HG03045 (cell line): ENCODE measurements around the gene DLL3.

Source experiments
- ATAC-seq: cut with Tn5 transposase; IDR thresholded peaks from one replicate; pipeline ENCODE4 v1.9.1; 2021; ENCODE audit warnings: mild to moderate bottlenecking, moderate library complexity; ENCODE audit not compliant: unreplicated experiment

DLL3 gene

DNA sequence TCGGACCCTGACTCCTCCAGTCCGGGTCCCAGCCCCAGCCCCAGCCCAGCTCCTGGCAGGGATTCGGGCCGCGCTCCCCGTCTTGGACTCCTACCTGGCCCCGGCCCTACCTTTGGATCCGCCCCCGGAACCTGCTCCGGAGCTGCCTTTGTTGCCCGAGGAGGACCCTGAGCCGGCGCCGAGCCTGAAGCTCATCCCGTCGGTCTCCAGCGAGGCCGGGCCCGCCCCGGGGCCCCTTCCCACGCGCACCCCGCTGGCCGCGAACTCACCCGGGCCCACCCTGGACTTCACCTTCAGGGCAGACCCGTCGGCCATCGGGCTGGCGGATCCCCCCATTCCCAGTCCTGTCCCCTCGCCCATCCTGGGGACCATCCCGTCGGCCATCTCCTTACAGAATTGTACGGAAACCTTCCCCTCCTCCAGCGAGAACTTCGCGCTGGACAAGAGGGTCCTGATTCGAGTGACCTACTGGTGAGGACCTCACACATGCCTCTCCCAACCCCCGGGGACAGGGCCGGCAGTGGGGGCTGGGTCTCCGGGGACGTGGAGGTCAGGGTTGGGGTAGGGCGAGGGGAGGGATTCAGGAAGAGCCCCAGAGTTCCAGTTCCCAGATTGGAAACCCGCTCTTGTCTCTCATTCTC, 16.9 kb downstream of the DLL3 start:
- ATAC-seq = no peak

DNA sequence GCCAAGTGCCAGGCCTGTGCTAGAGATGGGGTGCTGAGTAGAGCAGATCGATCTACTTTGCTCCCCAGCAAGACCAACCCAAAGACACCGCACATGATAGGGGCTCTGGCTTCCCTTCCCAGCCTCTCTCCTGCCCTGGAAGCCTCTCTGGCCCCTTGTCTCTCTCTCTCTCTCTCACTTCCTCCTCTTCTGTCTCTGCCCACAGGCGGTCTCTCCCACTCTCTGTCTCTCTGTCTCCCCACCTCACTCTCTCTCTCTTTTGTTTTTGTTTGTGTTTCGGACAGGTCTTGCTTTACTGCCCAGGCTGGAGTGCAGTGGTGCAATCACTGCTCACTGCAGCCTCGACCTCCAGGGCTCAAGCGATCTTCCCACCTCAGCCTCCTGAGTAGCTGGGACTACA, 17.5 kb downstream of the DLL3 start:
- no peak for ATAC-seq

DNA sequence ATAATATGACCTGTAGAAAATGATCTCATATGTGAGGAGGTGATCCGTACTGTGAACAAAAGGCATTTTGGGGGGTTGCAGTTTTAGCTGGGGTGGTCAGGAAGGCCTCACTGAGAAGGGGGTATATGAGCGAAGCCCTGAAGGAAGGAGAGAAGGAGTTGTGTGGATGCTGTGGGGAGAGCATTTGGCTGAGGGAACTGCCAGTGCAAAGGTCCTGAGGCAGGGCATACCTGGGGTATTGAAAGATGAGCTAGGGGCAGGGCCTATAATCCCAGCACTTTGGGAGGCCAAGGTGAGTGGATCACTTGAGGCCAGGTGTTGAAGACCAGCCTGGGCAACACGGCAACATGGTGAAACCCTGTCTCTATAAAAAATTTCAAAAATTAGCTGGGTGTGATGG, 18.7 kb downstream of the DLL3 start:
- ATAC-seq = no peak

DNA sequence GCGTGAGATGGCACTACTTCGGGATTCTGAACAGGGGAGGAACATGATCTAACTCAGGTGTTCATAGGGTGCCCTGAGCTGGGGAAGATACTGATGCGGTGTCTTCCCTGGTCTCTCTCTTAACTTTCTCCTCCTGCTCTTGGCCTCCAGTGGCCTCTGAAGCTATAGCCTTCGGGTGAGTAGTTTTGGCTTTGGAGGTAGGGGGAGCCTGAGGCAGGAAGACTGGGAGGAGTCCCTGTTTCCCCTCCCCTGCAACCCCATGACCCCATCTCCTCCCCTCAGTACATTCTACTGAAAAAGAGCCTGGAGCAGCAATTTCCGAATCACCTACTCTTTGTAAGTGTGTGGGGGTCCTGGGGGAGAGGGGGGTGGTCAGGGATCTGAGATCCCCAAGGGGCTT, 19.7 kb downstream of the DLL3 start:
- no peak for ATAC-seq

DNA sequence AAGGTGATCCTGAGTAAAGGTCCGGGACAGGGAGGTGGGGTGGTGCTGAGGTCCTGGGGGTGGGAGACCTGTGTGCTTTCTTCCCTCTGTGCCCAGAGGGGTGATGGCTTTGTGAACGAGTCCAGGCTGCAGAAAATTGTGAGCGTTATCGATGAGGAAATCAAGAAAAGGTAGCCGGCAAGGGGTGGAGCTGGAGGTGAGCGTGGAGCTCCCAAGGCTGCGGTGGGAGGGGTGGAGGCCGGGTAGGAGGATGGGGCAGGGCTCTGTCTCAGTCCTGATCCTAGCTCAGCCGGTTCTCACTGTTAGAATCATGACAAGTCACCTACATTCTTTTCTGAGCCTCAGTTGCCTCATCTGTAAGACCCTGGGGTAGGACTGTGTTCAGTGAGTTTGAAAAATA, 20.2 kb downstream of the DLL3 start:
- no peak for ATAC-seq

DNA sequence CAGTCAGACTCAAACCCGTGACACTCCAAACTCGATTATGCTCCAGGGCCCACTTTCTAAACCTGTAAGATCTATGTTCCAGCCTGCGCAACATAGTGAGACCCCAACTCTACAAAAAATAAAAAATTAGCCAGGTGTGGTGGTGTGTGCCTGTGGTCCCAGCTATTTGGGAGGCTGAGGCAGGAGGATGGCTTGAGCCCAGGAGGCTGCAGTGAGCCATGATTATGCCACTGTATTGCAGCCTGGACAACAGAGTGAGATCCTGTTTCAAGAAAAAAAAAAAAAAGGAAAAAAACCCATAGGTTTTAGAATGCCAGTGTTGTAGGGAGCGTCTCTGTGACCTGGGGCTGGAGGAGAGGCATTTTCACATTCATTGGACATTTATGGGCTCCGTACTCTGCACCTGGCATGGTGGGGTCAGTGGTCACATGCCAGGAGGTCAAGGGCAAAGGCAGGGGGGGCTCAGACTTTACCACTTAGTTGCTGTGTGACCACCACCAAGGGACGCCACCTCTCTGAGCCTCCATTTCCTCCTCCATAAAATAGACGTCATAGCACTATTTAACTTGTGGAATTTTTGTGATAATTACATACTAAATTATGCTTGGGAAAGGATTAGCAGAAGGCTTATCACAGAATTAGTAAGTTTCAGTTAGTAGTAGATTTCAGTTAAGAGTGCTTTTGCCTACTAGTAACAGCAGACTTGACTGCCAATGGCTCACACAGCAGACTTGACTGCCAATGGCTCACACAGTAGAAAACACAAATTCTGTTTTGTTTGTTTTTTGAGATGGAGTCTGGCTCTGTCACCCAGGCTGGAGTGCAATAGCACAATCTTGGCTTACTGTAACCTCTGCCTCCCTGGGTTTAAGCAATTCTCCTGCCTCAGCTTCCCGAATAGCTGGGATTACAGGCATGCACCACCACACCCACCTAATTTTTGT, 22.1 kb downstream of the DLL3 start:
- ATAC-seq = no peak

DNA sequence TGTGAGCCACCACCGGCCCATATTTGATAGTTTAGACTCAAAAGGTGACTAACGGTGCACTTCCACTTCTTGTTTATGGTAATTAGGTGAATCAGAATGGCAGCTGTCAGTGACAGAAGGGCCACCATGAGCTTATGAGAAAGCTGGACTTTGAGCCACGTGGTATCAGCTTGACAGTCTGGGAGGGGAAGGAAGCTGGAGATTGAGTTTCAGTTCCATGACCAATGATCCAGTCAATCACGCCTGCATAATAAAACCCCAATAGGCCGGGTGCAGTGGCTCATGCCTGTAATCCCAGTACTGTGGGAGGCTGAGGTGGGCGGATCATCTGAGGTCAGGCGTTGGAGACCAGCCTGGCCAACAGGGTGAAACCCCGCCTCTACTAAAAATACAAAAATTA, 25.7 kb downstream of the DLL3 start:
- no peak for ATAC-seq

DNA sequence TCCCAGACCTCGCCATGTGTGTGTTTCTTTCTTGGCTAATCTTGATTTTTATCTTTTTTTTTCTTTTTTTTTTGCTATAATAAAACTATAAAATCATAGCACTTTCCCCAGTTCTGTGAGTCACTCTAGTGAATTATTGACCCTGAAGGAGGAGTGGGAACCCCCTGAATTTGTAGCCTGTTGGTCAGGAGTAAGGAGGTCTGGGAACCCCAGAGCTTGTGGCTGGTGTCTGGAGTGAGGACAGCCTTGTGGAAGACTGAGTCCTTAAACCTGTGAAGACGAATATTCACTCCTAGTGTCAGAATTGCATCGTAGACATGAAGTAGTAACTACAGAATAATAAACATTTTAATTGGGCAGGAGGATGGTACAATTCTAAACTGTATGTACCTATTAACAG, 26.5 kb downstream of the DLL3 start:
- no peak for ATAC-seq

DNA sequence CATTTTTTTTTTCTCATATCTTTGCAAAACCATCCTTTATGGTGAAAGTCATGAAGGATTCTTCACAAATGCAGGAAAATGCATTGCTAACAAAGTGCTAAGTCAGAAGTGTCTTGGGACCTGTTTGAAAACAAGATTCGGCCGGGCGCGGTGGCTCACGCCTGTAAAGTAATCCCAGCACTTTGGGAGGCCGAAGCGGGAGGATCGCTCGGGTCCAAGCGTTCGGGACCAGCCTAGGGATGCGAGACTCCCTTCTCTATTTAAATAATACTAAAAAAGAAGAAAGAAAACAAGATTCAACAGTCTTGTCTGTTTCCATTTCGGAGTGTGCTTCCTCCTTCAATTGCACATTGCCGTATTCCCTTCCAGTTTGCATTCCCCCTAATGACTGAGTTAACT, 33.1 kb downstream of the DLL3 start:
- ATAC-seq = no peak

DNA sequence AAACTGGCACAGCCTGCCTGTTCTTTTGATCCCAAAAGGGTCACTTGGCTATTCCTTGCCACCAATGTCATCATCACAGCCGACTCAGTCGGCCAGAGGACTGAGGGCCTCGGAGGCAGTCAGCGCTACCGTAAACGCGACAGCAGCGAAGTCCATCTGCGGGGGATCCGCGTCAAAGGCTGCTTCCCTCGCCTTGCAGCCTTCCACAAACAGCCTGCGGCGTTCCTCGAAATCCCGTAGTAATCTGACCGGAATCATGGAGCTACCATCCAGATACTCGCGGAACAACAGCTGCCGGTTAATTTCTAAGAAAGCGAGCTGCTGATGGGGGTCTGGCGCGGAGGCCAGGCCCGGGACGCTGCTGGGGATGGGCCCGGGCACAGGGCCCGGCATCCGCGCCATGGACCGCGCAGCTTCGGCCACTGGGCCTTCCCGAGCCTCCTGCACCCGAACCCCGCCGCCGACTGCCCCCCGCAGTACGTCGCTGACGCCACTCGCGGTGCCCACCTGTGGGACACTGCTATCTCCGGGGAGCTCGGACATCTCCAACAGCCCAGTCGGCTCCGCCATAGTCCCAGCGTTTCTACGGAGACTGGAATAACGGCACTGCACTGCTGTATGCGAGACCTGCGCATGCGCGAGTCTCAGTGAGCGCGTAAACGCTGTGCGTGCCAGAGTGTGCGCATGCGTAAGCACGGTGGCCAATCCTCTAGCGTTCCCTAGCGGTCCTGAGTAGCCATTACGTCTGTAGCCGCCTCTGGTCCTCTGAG, 33.7 kb downstream of the DLL3 start, which contains the start of gene EID2B:
Gene EID2B (minus strand): TSS at position 620 of the 770 bp plus-strand sequence. CDS start 50 bp downstream, at position 570.
- ATAC-seq = peak; percentile 83

DNA sequence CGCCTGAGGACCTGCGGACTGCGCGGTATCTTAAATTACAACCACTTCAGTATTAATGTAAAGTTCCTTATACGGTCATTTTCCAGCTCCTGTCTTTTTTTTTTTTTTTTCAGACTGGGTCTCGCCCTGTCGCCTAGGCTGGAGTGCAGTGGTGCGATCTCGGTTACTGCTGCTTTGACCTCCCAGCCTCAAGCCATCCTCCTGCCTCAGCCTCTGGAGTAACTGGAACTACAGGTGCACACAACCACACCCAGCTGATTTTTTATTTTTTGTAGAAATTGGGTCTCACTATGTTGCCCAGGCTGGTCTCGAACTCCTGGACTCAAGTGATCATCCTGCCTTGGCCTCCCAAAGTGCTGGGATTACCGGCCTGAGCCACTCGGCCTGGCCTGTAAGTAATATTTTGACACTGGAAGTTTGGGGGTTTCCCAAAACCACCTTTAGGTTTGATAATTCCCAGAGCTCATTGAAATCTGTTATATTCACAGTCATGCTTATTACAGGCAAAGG, 34.3 kb downstream of the DLL3 start:
- peak; percentile 4 for ATAC-seq

DNA sequence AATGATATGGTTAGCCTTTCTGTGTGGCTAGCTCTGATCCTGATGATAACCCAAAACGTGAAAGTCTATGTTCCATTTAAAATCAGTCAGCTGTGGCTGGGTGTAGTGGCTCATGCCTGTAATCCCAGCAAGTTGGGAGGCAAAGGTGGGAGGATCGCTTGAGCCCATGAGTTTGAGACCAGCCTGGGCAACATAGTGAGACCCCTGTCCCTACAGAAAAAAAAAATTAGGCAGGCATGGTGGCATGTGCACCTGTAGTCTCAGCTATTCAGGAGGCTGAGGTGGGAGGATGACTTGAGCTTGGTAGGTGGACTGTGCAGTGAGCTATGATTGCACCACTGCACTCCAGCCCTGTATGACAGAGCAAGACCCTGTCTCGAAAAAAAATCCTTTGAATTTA, 35.0 kb downstream of the DLL3 start:
- no peak for ATAC-seq

DNA sequence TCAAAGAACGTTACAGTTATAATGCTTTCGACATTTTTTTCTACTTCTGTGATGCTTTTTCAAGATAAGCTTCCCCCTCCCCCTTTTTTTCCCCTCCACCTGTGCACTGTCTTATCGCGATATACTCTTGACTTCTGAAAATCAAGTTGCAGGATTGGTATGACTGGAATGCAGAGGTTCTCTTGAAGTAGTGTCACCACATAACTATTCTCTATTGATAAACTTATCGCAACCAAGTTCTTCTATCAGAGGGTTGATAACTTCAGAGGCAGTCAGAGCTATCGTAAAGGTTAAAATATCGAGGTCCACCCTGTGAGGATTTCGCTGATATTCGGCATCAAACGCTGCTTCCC, 40.4 kb downstream of the DLL3 start:
- no peak for ATAC-seq

DNA sequence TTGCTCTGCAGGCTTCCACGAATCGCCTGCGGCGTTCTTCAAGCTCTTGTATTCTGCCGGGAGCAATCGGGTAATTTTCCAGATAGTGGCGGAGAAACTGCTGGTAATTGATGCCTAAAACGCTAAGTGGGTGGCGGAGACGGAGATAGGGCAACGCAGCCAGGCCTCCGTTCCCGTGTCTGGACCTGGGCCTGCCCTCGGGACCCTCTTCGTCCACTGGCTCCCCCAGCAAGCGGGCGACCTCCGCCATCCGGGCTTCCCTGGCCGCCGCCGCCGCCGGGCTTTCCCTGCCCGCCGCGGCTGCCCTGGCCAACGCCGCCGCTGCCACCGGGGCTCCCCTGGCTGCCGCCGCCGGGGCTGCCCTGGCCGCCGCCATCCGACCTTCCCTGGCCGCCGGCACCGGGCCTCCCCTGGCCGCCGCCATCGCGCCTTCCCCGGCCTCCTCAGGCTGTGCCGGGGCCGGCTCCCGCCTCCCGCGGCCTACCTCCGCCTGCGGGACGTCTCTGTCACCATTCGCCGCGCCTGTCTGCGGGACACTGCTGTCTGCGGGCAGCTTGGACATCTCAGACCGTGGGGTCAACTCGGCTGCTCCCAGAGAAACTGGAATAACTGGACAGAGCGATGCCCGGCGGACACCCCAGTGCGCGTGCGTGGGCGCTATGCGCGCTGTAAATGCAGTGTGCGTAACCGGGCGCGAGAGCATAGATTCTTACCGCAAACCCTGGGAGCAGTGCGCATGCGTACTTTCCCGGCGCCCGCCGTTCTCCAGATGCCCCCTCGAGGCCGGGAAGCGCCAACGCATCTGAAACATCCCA, 41.0 kb downstream of the DLL3 start, which contains the start of gene EID2:
Gene EID2 (minus strand): TSS at position 644 of the 815 bp plus-strand sequence. CDS start 82 bp downstream, at position 562.
- peak; percentile 90 for ATAC-seq

DNA sequence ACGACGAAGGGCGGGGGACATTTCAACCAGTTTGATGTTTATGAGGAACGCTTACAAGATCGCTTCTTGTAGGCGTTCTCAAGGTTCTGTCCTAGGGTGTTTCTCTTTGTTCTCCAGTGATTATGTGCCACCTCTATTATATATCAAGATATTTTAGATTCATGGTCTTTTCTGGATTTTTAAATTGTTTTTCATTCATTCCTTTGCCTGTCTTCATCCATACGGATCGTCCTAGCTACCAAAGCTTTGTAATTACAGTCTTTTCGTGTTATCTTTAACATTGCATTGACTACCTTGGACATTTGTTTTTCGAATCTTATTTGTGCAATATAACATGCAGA, 41.6 kb downstream of the DLL3 start:
- no peak for ATAC-seq

DNA sequence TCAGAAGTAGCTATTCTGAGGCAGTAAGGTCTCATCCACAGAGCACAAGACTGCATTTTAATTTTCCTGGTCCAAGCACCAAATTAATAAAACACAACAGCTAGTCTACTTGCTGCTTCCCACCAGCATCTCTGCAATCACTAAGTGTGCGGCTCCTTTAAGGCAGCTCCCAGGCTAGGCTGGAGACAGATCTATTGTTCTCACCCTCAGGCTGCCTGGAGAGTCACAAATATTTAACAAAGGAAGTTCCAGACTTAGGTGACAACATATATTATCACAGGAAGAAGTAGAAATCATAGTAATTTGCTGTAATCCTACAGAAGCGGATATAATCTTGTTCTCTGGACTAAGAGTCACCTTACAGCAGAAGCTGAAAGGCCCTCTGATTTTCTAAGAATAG, 43.5 kb downstream of the DLL3 start:
- ATAC-seq = no peak

DNA sequence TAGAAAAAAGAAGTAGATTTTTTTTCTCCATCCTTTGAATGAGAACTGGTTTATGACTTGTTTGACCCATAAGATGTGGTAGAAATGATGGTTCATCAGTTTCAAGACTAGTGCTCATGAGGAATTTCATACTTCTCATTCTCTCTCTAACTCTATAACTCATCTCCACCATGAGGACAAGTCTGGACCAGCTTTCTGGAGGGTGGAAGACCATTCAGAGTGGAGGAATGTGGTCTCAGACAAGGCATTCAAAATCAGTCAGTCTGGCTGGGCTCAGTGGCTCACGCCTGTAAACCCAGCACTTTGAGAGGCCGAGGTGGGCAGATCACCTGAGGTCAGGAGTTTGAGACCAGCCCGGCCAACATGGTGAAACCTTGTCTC, 44.7 kb downstream of the DLL3 start:
- no peak for ATAC-seq

DNA sequence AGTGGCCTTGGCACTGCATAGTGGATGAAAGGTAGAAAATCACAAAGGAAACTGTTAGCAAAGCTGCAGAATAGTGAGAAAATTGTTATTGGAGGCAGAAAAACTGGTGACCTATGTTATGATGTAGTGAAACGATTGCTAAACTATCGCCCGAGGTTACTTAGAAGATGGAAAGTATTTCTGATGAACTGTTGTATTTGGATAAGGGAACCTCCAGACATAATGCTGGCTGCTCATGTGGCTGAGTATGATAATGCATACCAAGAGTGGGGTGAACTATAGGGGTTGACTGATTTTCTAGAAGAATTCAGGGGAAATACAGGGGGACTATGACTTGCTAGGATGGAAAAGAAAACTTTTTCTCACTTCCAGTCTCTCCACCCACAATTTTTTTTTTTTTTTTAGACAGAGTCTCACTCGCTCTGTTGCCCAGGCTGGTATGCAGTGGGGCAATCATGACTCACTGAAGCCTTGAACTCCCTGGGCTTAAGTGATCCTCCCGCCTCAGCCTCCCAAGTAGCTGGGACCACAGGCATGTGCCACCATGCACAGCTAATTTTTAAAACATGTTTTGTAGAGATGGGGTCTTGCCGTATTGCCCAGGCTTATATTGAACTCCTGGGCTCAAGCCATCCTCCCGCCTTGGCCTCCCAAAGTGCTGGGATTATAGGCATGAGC, 45.6 kb downstream of the DLL3 start:
- no peak for ATAC-seq

DNA sequence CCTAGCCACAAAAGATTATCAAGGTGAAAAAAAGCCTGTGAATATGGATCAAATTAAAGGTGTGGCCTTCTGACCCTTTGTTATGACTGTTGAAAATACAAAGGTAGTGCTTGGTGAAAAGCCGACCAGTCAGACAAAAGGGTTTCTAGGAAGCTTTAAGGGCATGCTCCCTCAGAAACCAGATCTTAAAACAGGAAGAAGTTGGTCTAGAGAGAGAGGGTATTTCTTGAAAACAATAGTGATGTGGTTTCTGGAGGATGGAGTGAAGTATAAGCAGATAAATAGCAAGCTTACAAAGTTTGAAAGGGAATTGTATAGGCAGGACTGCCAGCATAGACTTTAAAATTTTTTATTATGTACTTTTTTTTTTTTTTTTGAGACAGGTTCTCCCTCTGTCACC, 46.2 kb downstream of the DLL3 start:
- ATAC-seq = no peak

DNA sequence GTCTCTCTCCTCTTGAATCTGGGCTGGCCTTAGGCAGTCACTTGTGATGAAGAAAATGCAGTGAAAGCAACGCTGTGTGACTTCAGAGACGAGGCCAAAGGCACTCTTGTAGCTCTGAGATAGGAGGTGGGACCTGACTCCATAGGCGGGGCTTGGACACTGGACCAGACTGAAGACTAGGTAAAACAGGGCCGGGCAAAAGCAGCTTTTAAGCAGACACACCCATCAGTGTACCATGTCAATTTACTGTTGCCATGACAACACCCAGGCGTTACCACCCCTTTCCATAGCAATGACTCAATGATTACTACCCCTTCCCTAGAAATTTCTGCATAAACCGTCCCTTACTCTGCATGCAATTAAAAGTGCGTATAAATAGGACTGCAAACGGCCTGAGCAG, 47.9 kb downstream of the DLL3 start:
- ATAC-seq = no peak
